IMR-90 (cell line): Measurements from ENCODE around the gene SCYGR2.

Source experiments
- CTCF ChIP-seq: conservative IDR thresholded peaks from 2 replicates; pipeline ENCODE4 v1.5.1; 2012; ENCODE audit warnings: mild to moderate bottlenecking, low read depth, low read length, improper control_type of control experiment
- POLR2A ChIP-seq: IDR thresholded peaks from 2 replicates; pipeline ENCODE4 v1.6.1; 2012; ENCODE audit warnings: mild to moderate bottlenecking, low read depth, low read length

DNA sequence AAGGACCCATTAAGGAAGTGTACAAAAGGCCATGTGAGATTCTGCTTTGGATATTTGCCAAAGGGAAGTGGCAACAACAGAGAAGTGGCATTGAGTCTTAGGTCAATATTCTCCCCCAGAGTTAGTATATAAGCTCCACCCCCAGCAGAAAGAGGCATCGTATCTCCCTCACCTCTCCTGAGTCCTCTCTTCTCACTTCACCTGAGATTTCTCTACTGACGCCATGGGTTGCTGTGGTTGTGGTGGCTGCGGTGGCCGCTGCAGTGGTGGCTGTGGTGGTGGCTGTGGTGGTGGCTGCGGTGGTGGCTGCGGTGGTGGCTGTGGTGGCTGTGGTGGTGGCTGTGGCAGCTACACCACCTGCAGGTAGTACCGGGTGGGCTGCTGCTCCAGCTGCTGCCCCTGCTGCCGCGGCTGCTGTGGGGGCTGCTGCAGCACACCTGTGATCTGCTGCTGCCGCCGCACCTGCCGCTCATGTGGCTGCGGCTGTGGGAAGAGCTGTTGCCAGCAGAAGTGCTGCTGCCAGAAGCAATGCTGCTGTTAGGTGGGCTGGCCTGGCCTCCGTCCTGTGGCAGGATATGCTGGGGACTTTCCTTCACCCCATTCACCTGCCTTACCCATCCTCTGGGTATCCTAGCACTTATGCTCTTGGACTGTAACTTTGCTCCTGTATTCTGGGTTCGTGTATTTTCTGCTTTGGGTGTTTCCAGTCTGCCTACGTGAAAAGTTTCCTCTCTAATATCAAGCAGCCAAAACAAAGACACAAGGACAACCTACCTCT lies 10.1 kb downstream of the SCYGR2 start:
- TF ChIP-seq CTCF, result no peak
- no peak for TF ChIP-seq POLR2A
